ENCODE measurements around the gene ZNF654. TPM values are rescaled to one million over a fixed set of nuclear protein-coding genes. Genes with fewer than 3 reads are reported as not detected.
A peak's percentile ranks its signal among the peaks of the same experiment; 100 is the strongest.
"Not testable (repeated sequence)": the region's sequence is repeated elsewhere in the genome, so short reads cannot be mapped to it uniquely, and the experiment has no call there.

ZNF654 gene
- polyA plus RNA-seq, 1 donor, result 10.0 TPM

- DNase-seq (ENCODE audit: low read depth), result no peak
Observed at GRCh38 chr3:88137836-88138235, 78.8 kb downstream of the ZNF654 start.

GRCh38 chr3:88141458-88142083 is 82.5 kb downstream of the ZNF654 start:
- DNase-seq (ENCODE audit: low read depth), result no peak

- no peak for DNase-seq (ENCODE audit: low read depth)
Observed at GRCh38 chr3:88142094-88142624, 83.1 kb downstream of the ZNF654 start.

- DNase-seq (ENCODE audit: low read depth), result no peak
Observed at GRCh38 chr3:88147261-88147660, 88.2 kb downstream of the ZNF654 start.

GRCh38 chr3:88148651-88149050 is 89.6 kb downstream of the ZNF654 start:
- no peak for DNase-seq (ENCODE audit: low read depth)

- DNase-seq (ENCODE audit: low read depth), result no peak
Observed at GRCh38 chr3:88149101-88149508, 90.0 kb downstream of the ZNF654 start.

GRCh38 chr3:88149509-88150362 is 90.7 kb downstream of the ZNF654 start, which contains the start of gene C3orf38:
Gene C3orf38 (plus strand): TSS chr3:88149959. CDS start chr3:88150053, 94 bp downstream.
- peak; percentile 77 for DNase-seq (ENCODE audit: low read depth)

- peak; percentile 17 for DNase-seq (ENCODE audit: low read depth)
Observed at GRCh38 chr3:88150371-88150770, 91.3 kb downstream of the ZNF654 start.

- DNase-seq (ENCODE audit: low read depth), result no peak
Observed at GRCh38 chr3:88150806-88151205, 91.8 kb downstream of the ZNF654 start.

- no peak for DNase-seq (ENCODE audit: low read depth)
Observed at GRCh38 chr3:88151358-88151757, 92.3 kb downstream of the ZNF654 start.

- DNase-seq (ENCODE audit: low read depth), result no peak
Observed at GRCh38 chr3:88152841-88153240, 93.8 kb downstream of the ZNF654 start.

GRCh38 chr3:88166419-88166971 is 107.4 kb downstream of the ZNF654 start:
- DNase-seq (ENCODE audit: low read depth), result no peak

GRCh38 chr3:88167173-88167572 is 108.1 kb downstream of the ZNF654 start:
- no peak for DNase-seq (ENCODE audit: low read depth)

- no peak for DNase-seq (ENCODE audit: low read depth)
Observed at GRCh38 chr3:88167704-88168103, 108.6 kb downstream of the ZNF654 start.

GRCh38 chr3:88168171-88168570 is 109.1 kb downstream of the ZNF654 start:
- DNase-seq (ENCODE audit: low read depth), result no peak

GRCh38 chr3:88180398-88180999 is 121.4 kb downstream of the ZNF654 start:
- DNase-seq (ENCODE audit: low read depth), result no peak

- DNase-seq (ENCODE audit: low read depth), result not testable (repeated sequence)
Observed at GRCh38 chr3:88182165-88182918, 123.3 kb downstream of the ZNF654 start.

GRCh38 chr3:88188436-88188835 is 129.4 kb downstream of the ZNF654 start:
- DNase-seq (ENCODE audit: low read depth), result no peak

- DNase-seq (ENCODE audit: low read depth), result no peak
Observed at GRCh38 chr3:88189361-88189810, 130.3 kb downstream of the ZNF654 start.

- DNase-seq (ENCODE audit: low read depth), result no peak
Observed at GRCh38 chr3:88191872-88192409, 132.9 kb downstream of the ZNF654 start.

GRCh38 chr3:88192631-88193030 is 133.6 kb downstream of the ZNF654 start:
- DNase-seq (ENCODE audit: low read depth), result no peak
